C4-2B (cell line): ENCODE results near the gene ABHD16B.

Source experiments
- H3K27ac ChIP-seq: fragments of 450-650 bp; 2 replicates; pipeline ENCODE4 v1.5.1; 2017
- ZFX ChIP-seq: fragments of 450-650 bp; IDR thresholded peaks from 2 replicates; pipeline ENCODE4 v1.6.1; 2017
- TF ChIP-seq, protein P1 (sequence below): fragments of 450-650 bp; conservative IDR thresholded peaks from 2 replicates; pipeline ENCODE4 v1.5.1; 2017; ENCODE audit warnings: mild to moderate bottlenecking

Gene ABHD16B

DNA sequence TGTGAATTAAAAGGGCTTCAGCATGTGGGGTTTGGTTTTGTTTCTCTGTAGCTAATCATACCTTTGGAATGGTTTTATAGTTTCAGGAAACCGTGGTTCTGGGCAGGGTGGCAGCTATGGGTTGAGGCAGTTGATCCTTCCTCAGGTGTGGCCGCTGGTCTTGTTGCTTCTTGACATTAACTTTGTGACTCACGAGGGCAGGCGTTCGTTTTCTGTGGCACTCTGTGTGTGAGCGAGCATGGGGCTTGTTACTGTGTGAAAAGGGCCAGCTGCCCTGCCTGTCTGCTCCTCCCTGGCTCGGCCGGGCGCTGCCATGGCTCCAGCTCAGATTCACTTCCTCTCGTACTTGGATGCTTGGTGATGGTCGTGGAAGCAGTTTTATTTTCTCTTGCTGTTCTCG is 49.9 kb downstream of the ABHD16B start:
- H3K27ac ChIP-seq = peak overlapping the region; percentile 36; the same call in 1 of the 2 replicates
- TF ChIP-seq, protein P1, sequence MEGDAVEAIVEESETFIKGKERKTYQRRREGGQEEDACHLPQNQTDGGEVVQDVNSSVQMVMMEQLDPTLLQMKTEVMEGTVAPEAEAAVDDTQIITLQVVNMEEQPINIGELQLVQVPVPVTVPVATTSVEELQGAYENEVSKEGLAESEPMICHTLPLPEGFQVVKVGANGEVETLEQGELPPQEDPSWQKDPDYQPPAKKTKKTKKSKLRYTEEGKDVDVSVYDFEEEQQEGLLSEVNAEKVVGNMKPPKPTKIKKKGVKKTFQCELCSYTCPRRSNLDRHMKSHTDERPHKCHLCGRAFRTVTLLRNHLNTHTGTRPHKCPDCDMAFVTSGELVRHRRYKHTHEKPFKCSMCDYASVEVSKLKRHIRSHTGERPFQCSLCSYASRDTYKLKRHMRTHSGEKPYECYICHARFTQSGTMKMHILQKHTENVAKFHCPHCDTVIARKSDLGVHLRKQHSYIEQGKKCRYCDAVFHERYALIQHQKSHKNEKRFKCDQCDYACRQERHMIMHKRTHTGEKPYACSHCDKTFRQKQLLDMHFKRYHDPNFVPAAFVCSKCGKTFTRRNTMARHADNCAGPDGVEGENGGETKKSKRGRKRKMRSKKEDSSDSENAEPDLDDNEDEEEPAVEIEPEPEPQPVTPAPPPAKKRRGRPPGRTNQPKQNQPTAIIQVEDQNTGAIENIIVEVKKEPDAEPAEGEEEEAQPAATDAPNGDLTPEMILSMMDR = no peak
- TF ChIP-seq ZFX = no peak
